ENCODE data around the gene CSTB.

DNA sequence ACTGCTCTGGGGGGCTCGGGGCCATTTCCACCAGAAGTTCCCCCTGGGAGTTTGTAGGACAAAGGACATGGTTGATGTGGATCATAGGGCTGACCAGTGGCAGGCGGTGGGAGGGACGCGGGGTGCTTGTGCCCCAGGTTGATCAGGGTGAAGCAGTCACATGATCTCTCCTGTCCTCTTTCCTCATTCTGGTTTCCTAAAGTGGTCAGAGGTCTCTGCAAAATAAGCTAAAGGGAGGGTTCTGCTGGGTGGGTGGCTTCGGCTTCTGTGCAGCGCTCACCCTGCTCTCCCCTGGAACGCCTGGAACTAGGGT is 48.0 kb downstream of the CSTB start:
- TF ChIP-seq, protein P1, sequence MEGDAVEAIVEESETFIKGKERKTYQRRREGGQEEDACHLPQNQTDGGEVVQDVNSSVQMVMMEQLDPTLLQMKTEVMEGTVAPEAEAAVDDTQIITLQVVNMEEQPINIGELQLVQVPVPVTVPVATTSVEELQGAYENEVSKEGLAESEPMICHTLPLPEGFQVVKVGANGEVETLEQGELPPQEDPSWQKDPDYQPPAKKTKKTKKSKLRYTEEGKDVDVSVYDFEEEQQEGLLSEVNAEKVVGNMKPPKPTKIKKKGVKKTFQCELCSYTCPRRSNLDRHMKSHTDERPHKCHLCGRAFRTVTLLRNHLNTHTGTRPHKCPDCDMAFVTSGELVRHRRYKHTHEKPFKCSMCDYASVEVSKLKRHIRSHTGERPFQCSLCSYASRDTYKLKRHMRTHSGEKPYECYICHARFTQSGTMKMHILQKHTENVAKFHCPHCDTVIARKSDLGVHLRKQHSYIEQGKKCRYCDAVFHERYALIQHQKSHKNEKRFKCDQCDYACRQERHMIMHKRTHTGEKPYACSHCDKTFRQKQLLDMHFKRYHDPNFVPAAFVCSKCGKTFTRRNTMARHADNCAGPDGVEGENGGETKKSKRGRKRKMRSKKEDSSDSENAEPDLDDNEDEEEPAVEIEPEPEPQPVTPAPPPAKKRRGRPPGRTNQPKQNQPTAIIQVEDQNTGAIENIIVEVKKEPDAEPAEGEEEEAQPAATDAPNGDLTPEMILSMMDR (conservative IDR thresholded peaks at IDR 0.05), result no peak
- TF ChIP-seq EZH2 (IDR thresholded peaks at IDR 0.05; ENCODE audit: low read depth), result no peak
